GM12872 (cell line): ENCODE data around the gene FAM228B.

Experiments used
- TF ChIP-seq, protein P1 (sequence below): IDR thresholded peaks from 3 replicates; pipeline ENCODE4 v1.5.1; 2011; ENCODE audit warnings: low read depth, mild to moderate bottlenecking, low read length, moderate library complexity; ENCODE audit not compliant: insufficient read depth

FAM228B gene

DNA sequence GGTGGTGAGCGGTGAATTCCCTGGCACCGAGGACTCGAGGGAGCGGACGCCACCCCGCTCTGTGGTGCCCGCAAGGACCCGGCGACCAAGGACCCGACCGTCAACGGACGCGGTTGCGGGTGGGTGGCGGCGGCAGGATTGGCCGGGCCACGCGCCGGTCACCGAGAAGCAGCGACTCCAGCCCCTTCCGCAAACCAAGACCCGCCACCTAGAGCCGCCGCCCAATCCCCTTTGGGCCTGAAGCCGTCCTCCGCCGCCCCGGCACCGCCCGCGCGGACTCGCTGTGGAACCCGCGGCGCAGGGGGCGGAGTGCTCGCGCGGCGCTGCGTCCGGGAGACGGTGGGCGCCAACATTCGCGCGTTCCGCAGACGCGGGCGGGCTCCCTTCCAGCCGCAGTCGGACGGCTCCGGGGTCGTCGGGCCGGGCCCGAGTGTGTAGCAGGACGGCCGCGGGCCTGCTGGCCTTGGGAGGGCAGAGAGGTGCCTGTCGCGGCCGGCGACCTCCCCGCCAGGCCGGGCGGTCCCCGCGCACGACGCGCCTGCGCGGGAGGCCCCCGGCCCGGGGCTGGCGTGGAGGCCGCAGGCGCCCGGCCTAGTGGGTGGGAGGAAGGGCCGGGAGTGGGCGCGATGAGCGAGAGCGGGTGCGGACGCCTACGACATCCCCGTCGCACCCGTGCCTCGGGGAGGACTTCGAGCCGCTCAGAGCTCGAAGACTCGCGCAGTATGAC, at the start of gene FAM228B, which contains the start of gene PFN4:
TSS of gene FAM228B (plus strand) at position 275 of the 727 bp plus-strand sequence. CDS start 893 bp downstream, outside the sequence.
TSS of gene PFN4 (minus strand) at position 140 of the 727 bp plus-strand sequence. CDS start 799 bp downstream, outside the sequence.
- TF ChIP-seq, protein P1, sequence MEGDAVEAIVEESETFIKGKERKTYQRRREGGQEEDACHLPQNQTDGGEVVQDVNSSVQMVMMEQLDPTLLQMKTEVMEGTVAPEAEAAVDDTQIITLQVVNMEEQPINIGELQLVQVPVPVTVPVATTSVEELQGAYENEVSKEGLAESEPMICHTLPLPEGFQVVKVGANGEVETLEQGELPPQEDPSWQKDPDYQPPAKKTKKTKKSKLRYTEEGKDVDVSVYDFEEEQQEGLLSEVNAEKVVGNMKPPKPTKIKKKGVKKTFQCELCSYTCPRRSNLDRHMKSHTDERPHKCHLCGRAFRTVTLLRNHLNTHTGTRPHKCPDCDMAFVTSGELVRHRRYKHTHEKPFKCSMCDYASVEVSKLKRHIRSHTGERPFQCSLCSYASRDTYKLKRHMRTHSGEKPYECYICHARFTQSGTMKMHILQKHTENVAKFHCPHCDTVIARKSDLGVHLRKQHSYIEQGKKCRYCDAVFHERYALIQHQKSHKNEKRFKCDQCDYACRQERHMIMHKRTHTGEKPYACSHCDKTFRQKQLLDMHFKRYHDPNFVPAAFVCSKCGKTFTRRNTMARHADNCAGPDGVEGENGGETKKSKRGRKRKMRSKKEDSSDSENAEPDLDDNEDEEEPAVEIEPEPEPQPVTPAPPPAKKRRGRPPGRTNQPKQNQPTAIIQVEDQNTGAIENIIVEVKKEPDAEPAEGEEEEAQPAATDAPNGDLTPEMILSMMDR: no peak

- TF ChIP-seq, protein P1: no peak
Measured at GRCh38 chr2:24073816-24074215, 49.5 kb upstream of the FAM228B start.

DNA sequence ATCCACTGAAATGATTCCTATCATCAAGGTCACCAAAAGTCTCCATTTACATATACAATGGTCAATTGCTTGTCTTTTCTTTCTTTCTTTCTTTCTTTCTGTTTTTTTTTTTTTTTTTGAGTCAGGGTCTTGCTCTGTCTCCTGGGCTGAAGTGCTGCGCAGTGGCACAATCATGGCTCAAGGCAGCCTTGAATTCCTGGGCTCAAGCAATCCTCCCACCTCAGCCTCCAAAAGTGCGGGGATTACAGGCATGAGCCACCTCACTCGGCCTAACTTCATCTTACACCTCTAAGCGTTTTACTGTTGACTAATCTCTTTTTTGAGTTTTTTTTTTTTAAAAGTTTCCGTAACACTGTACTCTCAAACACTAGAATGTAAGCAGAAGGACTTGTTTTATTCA, 48.0 kb upstream of the FAM228B start:
- TF ChIP-seq, protein P1: no peak

DNA sequence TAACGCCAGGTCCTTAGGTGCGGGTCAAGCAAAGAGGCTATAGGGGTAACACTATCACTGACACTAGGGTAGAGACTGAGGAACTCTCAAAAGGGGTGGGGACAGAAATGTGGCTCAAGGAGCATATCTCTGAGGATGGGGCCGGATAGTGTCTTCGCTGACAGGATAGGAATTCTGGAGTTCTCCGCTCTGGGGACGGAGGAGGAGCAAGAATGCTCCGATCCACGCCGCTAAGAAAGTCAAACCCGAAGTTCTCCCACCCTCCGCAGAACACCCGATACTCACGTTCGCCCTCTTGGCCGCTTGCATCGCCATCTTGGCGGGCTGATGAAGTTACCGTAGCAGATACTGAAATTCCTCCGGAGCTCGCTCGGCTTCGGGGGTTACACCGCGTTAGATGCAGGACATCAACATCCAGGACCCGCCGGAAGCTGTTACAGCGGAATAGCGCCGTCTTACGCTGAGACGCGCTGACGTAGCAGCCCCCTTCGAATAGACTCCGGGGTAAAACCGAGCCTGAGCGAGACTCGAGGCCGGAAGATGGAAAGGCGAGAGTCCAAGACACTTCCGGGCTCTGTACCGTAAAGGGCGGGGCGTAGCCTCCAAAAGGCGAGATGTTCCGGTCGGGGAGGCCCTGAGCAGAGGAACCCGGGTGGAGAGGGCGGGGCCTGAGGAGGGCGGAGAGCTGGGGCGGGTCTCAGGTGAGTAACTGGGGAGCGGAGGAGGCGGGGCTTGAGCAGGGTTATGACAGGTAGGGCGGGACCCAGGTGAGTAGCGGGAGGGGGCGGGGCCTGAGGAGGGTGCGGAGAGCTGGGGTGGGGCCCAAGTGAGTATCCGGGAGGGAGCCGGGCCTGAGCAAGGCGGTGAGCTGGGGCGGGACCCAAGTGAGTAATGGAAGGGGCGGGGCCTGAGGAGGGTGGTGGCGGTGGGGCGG, 47.1 kb upstream of the FAM228B start, which contains the start of gene SF3B6:
TSS of gene SF3B6 (minus strand) at position 412 of the 934 bp plus-strand sequence. CDS start at position 315, 97 bp downstream.
- TF ChIP-seq, protein P1: no peak

DNA sequence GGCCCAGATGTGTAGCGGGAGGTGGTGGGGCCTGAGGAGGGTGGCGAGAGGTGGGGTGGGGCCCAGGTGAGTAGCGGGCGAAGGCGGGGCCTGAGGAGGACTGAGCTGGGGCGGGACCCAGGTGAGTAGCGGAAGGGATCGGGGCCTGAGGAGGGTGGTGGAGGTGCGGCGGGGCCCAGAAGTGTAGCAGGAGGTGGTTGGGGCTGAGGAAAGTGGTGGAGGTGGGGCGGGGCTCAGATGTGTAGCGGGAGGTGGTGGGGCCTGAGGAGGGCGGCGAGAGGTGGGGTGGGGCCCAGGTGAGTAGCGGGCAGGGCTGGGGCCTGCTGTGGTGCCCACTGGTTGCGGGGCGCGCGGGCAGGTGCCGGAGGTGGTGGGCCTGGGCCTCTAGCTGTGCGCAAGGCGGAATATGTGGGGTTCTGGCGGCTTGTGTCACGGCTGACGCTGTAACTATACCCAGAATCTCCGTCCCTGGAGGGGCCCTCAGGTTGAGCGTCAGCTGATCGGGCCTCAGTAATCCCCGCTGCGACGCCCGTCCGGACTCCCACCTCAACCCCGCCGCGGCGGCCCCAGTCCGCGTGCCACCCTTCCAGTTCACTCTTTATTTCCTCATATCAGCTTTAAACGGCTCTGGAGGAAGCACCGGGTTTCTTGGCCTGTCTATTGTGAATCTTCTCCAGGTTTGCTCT, 46.3 kb upstream of the FAM228B start:
- TF ChIP-seq, protein P1: no peak

- TF ChIP-seq, protein P1: no peak
Measured at GRCh38 chr2:24077535-24077877, 45.8 kb upstream of the FAM228B start.
